SU-DHL-6 (cell line): ENCODE data around the gene CUX1.

Experiments
- H2AFZ ChIP-seq: fragments of 200-600 bp; sonication (generic); 2 replicates; pipeline ENCODE4 v1.6.1; 2014; ENCODE audit warnings: low read depth, mild to moderate bottlenecking, moderate library complexity, mixed read lengths, antibody characterized with exemption, low read length; ENCODE audit not compliant: severe bottlenecking
- H3F3A ChIP-seq: fragments of 200-600 bp; shearing (Covaris generic); 2 replicates; pipeline ENCODE4 v1.6.0; 2016; ENCODE audit warnings: antibody characterized with exemption, mild to moderate bottlenecking; ENCODE audit not compliant: insufficient read depth
- H3K27ac ChIP-seq: fragments of 200-600 bp; sonication (generic); 2 replicates; pipeline ENCODE4 v1.5.1; 2016; ENCODE audit warnings: low read depth, mild to moderate bottlenecking, low read length, moderate library complexity, mixed read lengths
- H3K27me3 ChIP-seq: fragments of 200-600 bp; sonication (generic), shearing (Covaris generic); 2 replicates; pipeline ENCODE4 v1.6.0; 2014; ENCODE audit warnings: mild to moderate bottlenecking, low read length
- H3K36me3 ChIP-seq: fragments of 200-600 bp; sonication (generic); 2 replicates; pipeline ENCODE4 v1.6.1; 2014; ENCODE audit warnings: mild to moderate bottlenecking, low read length, mixed read lengths
- H3K4me2 ChIP-seq: fragments of 300-600, 200-600 bp; shearing (Covaris generic), sonication (generic); 2 replicates; pipeline ENCODE4 v1.6.0; 2014; ENCODE audit warnings: low read length, low read depth, mild to moderate bottlenecking; ENCODE audit not compliant: poor library complexity, severe bottlenecking
- H3K4me3 ChIP-seq: fragments of 200-600 bp; sonication (generic); 2 replicates; pipeline ENCODE4 v1.5.1; 2014; ENCODE audit warnings: antibody characterized with exemption, low read length, mild to moderate bottlenecking, mixed read lengths; ENCODE audit not compliant: insufficient read depth, poor library complexity, severe bottlenecking
- H3K79me2 ChIP-seq: fragments of 200-600 bp; sonication (generic); 2 replicates; pipeline ENCODE4 v1.6.1; 2014; ENCODE audit warnings: mild to moderate bottlenecking, low read length, moderate library complexity; ENCODE audit not compliant: insufficient read depth
- H3K9ac ChIP-seq: fragments of 200-600 bp; sonication (generic); 2 replicates; pipeline ENCODE4 v1.7.0; 2014; ENCODE audit warnings: mild to moderate bottlenecking, low read length
- H3K9me2 ChIP-seq: fragments of 200-600 bp; sonication (generic); replicated peaks from 2 replicates; pipeline ENCODE4 v1.6.1; 2014; ENCODE audit warnings: low read length; ENCODE audit not compliant: insufficient read depth
- H3K9me3 ChIP-seq: fragments of 200-600 bp; sonication (generic); 2 replicates; pipeline ENCODE4 v1.6.1; 2014; ENCODE audit warnings: low read length, mixed read lengths; ENCODE audit not compliant: insufficient read depth
- H4K20me1 ChIP-seq: fragments of 200-600 bp; sonication (generic); 2 replicates; pipeline ENCODE4 v1.6.1; 2014; ENCODE audit warnings: low read depth, mild to moderate bottlenecking, antibody characterized with exemption, low read length, moderate library complexity, mixed read lengths
- EZH2phosphoT487 ChIP-seq: fragments of 200-600 bp; sonication (generic), shearing (Covaris generic); conservative IDR thresholded peaks from 2 replicates; pipeline ENCODE4 v1.6.1; 2018; ENCODE audit warnings: mild to moderate bottlenecking, antibody characterized with exemption, low read length, moderate library complexity, mixed read lengths
- TF ChIP-seq, protein P1 (sequence below): fragments of 200-600 bp; sonication (generic); IDR thresholded peaks from one replicate; pipeline ENCODE4 v1.5.1; 2017; ENCODE audit warnings: antibody characterized with exemption, mild to moderate bottlenecking, low read length, moderate library complexity; ENCODE audit not compliant: insufficient read depth, poor library complexity, severe bottlenecking

The CUX1 gene

DNA sequence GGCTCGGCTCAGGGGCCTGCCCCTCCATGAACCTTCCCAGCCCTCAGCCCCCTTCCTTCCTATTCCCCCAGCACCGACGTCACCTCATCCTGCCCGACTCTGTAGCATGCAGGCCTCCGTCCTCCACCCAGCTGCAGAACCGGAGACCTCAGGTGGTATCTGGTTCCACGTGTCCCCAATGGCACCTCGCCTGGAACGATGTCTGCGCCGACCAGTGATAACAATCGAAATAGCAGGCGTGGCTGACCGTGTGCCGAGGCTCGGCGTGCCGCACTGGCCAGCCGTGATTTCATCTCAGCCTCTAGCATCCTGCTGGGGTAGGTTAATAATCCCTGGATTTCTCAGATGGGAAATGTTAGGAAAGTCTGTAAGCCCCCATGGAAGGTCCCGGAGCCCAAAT is 171.7 kb downstream of the CUX1 start:
- Histone ChIP-seq H3K27ac (peak overlapping the region; percentile 96), H3K4me2 (peak overlapping the region; percentile 73), H3K79me2 (peaks cover 68% of the 10 kb centered on the region)

DNA sequence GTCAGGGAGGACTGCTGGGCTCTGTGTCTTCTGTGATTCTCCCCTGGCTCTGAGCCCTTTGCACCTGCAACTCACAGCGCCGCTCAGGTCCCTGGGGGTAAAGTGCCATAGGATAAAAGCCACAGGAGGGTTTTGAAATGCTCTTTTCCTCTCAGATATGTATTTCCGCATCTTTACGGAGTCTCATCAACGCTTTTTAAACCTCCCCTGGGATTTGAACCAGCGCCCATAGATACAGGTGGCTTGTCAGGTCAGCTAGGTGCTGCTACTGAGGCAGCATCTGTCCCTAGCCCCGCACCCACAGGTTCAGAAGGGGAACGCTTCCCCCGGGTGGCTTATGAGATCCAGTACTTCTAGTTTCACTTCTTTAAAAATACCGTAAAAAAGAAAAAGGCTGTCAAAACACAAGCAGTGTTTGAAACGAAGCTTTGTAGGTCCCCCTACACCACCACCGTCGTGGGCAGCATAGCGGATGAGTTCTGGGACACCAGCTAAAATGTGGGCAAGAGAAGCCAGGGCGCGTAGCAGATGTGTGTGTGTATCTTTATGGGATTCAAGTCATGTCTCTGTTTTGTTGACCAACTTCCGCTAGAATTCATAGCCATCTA is 173.5 kb downstream of the CUX1 start:
- peak overlapping the region; percentile 53 for H3K9ac ChIP-seq
- peaks cover 69% of the 10 kb centered on the region for H3K79me2 ChIP-seq
- peak overlapping the region; percentile 10 for H3K4me3 ChIP-seq
- no peaks in the 10 kb centered on the region for H3K9me3 ChIP-seq
- H3K27me3 ChIP-seq = no peaks in the 10 kb centered on the region
- no peak for TF ChIP-seq EZH2phosphoT487
- TF ChIP-seq, protein P1, sequence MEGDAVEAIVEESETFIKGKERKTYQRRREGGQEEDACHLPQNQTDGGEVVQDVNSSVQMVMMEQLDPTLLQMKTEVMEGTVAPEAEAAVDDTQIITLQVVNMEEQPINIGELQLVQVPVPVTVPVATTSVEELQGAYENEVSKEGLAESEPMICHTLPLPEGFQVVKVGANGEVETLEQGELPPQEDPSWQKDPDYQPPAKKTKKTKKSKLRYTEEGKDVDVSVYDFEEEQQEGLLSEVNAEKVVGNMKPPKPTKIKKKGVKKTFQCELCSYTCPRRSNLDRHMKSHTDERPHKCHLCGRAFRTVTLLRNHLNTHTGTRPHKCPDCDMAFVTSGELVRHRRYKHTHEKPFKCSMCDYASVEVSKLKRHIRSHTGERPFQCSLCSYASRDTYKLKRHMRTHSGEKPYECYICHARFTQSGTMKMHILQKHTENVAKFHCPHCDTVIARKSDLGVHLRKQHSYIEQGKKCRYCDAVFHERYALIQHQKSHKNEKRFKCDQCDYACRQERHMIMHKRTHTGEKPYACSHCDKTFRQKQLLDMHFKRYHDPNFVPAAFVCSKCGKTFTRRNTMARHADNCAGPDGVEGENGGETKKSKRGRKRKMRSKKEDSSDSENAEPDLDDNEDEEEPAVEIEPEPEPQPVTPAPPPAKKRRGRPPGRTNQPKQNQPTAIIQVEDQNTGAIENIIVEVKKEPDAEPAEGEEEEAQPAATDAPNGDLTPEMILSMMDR = peak; percentile 13
- no peak overlapping the region for H2AFZ ChIP-seq
- H3F3A ChIP-seq = peaks cover 61% of the 10 kb centered on the region
- peak overlapping the region; percentile 96 for H3K27ac ChIP-seq
- H3K9me2 ChIP-seq = no peaks in the 10 kb centered on the region
- H3K36me3 ChIP-seq = no peaks in the 10 kb centered on the region
- H3K4me2 ChIP-seq = peak overlapping the region; percentile 73
- no peaks in the 10 kb centered on the region for H4K20me1 ChIP-seq

More for the DNA sequence above, 171.7 kb downstream of the CUX1 start:
- peak overlapping the region; percentile 6 for H3K4me3 ChIP-seq
- H3K36me3 ChIP-seq = no peaks in the 10 kb centered on the region
- no peaks in the 10 kb centered on the region for H3K27me3 ChIP-seq
- peak overlapping the region; percentile 53 for H3K9ac ChIP-seq
- TF ChIP-seq, protein P1 = peak; percentile 50
- no peak for TF ChIP-seq EZH2phosphoT487
- no peaks in the 10 kb centered on the region for H4K20me1 ChIP-seq
- H3K9me2 ChIP-seq = no peaks in the 10 kb centered on the region
- H3F3A ChIP-seq = peaks cover 79% of the 10 kb centered on the region
- H2AFZ ChIP-seq = no peak overlapping the region
- no peaks in the 10 kb centered on the region for H3K9me3 ChIP-seq

DNA sequence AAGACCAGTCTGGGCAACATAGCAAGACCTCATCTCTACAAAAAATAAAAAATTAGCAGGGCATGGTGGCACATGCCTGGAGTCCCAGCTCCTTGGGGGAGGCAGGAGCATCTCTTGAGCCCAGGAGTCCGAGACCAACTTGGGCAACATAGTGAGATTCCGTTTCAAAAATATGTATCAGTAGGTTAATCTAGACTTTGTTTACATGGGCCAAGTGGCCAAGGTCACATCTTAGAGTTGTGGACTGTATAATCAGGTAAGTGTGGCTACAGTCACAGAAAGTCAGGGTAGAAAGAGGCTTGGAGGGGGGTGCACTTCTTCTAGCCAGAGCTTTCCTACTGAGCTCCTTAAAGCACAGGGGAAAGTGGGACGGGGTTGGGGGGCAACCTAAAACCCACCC is 174.4 kb downstream of the CUX1 start:
- H3K79me2 ChIP-seq = peaks cover 69% of the 10 kb centered on the region
- H2AFZ ChIP-seq = no peak overlapping the region
- H3K27me3 ChIP-seq = no peaks in the 10 kb centered on the region
- H4K20me1 ChIP-seq = no peaks in the 10 kb centered on the region
- H3K27ac ChIP-seq = peak overlapping the region; percentile 96
- no peaks in the 10 kb centered on the region for H3K9me2 ChIP-seq
- no peaks in the 10 kb centered on the region for H3K9me3 ChIP-seq
- H3K4me2 ChIP-seq = peak overlapping the region; percentile 73
- H3K36me3 ChIP-seq = no peaks in the 10 kb centered on the region
- no peak for TF ChIP-seq EZH2phosphoT487
- TF ChIP-seq, protein P1 = no peak
- H3F3A ChIP-seq = peaks cover 52% of the 10 kb centered on the region
- peak overlapping the region; percentile 53 for H3K9ac ChIP-seq
- H3K4me3 ChIP-seq = no peak overlapping the region
